SK-MEL-5 (cell line): ENCODE results near the gene PLEKHH1. TPM values are rescaled to one million over a fixed set of nuclear protein-coding genes. Genes with fewer than 3 reads are reported as not detected.
"Not testable (repeated sequence)": the region's sequence is repeated elsewhere in the genome, so short reads cannot be mapped to it uniquely, and the experiment has no call there.

Experiments used
- DNase-seq: peaks from one replicate; pipeline ENCODE4 v3.0.0-alpha.2; 2016; ENCODE audit warnings: low read depth, low spot score
- in situ Hi-C: cut with HindIII; loops from 2 replicates; pipeline ENCODE4 v1.10.0; 2016; ENCODE audit warnings: low sequenced_read_pairs, high pct_unique_total_duplicates, low pct_unique_long_range_greater_than_20kb
- total RNA-seq: library from RNA; depleted of rRNA; stranded (reverse); fragments of >200 nt; shearing (Covaris generic); gene quantifications from 2 replicates; pipeline ENCODE4 v1.2.3, GENCODE V29; 2014

The PLEKHH1 gene
- total RNA-seq, 1 experiment from 2014 or later = 143 TPM

- no peak for DNase-seq
- in situ Hi-C loops = no loop called here
Observed at GRCh38 chr14:67525389-67525788, 7.7 kb upstream of the PLEKHH1 start.

GRCh38 chr14:67526181-67526580, 6.9 kb upstream of the PLEKHH1 start:
- in situ Hi-C loops = no loop called here

GRCh38 chr14:67526676-67527459, 6.2 kb upstream of the PLEKHH1 start:
- in situ Hi-C loops = no loop called here
- peak; percentile 81 for DNase-seq

More at GRCh38 chr14:67526181-67526580, 6.9 kb upstream of the PLEKHH1 start:
- DNase-seq = no peak

DNA sequence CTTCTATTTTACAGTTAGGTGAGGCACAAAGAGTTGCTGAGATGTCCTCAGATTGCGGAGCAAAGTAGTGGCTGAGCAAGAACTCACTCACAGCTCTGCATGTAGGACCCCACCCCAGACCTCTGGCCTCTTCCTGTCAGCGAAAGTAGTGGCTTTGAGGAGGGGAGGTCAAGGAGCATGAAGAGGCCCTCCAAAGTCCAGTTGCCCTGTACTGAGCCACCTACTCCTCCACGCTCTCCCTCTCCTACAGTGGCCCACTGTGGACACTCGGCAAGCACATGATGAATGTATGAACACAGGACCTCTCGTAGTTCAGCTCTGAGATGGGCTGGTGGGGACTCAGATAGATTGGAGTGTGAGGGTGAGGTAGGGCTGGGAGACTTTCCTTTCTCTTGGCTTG, 5.3 kb upstream of the PLEKHH1 start:
- DNase-seq = no peak
- in situ Hi-C loops = no loop called here

DNA sequence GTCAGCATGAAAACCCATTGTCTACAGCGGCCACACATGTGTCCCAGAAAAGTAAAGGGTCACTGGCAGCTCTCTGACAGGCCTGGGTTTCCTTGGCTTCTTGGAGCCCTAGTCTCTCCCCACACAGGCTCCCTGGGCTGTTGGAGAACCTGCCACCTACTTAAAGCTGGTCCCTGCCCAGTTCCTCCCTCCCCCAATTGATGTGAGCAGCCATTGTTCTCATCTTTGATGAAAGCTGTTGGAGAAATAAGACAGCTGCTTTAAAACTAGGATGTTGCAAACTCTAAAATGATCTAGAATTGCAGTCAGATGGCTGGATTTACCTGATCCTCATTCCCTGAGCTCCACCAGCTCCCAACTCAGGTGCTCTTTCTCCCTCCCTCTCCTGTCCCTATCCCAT, 4.8 kb upstream of the PLEKHH1 start:
- no peak for DNase-seq
- in situ Hi-C loops = no loop called here

DNA sequence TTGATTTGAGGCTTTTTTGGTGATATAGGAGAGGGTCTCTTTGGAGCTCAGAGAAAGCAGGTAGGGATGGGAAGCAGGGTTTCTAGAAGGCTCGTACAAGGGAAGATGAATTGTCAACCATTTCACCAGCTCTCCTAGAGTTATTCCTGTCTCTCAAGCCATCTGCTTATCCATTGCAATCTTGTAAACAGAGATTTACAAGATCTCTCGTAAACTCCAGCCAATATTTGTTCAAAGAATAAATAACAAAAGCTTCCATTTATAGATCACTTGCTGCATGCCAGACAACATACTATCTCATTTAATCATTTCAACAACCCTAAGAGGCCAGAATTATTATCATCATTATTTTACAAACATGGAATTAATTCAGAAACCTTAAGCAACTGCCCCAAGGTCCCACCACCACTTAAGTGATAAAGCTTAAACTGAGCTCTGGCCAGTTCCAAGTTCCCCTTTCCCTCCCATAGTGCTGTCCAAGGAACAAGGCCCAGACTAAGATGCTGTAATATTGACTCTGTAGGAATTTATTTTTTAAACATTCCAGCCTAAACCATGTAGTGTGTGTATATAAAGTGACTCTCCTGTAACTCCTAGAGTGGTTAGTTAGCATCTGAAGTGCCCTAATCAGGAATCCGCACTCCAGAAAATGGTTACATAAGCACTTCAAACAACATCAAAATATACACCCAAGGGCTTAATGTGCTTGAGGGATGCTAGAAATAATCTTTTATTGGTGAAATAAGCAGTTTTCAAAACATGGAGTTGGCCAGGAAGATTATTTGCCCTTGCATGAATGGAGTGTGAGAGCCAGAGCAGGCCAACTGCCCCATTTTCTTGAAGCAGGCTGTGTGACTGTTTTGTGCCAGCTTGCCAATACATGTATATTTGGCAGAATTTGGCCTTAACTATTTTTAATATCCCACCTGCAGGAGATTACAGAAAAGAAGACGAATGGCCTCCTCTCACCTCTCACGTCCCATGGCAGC, 2.8 kb upstream of the PLEKHH1 start:
- in situ Hi-C loops = no loop called here
- DNase-seq = no peak

DNA sequence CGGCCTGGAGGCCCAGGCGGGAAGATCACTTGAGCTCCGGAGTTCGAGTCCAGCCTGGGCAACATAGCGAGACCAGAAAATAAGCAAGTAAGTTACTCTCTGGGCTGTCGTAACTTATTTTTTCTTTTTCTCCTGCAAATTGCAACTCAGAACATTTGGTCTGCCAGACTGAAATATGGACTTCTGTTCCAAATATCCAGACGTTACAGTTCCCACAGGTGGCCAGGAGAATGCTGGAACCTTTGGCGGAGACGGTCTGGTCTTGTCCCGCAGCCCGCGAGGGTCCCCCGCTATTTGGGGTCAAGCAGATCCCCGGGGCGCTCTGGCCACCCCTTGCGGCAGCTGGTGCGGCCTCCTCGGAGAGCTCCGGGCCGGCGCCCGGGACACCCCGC, 488 bp upstream of the PLEKHH1 start:
- in situ Hi-C loops = no loop called here
- no peak for DNase-seq

- in situ Hi-C loops = no loop called here
- DNase-seq = no peak
Observed at GRCh38 chr14:67533754-67534085, 630 bp downstream of the PLEKHH1 start.

DNA sequence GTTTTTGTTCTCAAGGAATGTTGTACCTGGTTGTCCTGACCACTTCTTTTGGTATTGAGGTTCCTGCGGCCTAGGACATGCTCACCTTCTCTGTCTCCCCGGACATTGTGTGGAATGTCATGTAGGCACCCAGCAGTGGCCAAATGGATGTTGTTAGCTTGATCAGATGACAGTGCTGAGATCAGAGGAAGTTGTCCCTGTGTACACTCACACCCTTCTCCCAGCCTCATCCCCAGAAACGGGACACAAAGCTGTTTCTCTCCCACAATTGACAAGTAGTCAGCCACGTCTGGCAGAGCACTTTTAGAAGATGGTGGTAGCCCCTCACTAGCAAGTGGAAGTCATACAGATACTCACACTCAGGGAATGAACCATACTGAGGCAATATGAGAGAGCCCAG, 3.0 kb downstream of the PLEKHH1 start:
- DNase-seq = no peak
- in situ Hi-C loops = no loop called here

- in situ Hi-C loops = no loop called here
- DNase-seq = no peak
Observed at GRCh38 chr14:67537736-67538135, 4.6 kb downstream of the PLEKHH1 start.

DNA sequence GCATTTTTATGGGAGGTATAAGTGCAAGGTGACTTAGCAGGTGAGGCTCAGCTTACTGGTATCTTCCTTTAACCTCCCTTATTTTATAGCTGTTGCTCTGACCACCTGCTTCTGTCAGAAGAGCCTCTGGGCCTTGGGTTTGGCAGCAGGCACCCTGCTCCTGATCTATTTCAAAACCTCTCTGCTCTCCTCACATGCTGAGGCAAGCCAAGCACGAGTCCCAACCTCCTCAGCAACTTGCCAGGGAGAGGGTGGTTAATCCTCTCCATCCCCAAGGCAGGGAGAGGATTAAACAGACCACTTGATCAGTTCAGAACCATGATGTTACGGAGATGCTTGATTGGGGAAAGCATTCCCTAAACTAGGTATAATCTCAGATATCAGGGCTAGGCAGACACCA, 5.4 kb downstream of the PLEKHH1 start:
- in situ Hi-C loops = no loop called here
- peak; percentile 81 for DNase-seq

- in situ Hi-C loops = no loop called here
- peak; percentile 99 for DNase-seq
Observed at GRCh38 chr14:67539116-67539515, 6.0 kb downstream of the PLEKHH1 start.

DNA sequence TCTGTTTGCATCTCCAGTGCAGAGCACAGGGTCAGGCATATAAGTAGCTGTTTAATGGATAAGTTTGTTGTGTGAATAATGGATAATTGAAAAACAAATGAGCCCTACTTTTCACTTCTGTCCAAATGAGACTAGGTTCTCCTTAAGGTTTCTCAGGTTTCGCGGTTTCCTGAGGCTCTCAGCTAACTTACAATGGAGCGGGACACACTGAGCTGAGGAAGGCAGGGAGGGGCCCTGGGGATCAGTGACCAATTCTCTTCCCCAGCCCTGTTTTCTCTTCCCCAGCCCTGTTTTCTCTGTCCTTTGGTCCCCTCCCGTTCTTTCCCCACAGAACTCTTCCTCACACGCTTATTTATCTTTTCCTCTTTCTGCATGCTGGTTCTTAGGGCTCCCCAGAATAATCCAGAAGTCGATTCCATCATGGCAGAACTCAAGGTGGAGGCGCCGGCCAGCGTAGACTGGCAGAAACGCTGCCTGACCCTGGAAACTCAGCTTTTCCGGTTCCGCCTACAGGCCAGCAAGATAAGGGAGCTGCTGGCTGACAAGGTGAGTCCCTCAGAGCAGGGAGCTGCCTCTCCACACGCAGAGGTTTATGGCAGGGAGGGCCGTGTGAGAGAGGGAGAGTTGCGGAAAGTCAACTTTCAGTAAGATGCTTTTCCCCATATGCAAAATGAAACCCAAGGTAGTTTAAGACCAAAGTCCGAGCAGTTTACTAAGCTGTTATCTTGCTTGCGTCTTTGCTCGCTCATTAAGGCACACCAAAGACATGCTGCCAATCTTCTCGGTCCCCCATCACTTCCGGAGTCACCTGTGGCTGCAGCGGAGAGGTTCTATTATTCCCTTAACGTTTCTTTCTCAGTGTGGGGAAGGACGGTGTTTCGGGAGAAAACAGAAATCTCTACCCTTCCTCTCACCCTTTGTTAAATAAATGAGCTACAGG, 8.6 kb downstream of the PLEKHH1 start:
- in situ Hi-C loops = no loop called here
- no peak for DNase-seq

- in situ Hi-C loops = not testable (repeated sequence)
Observed at GRCh38 chr14:67542620-67543019, 9.5 kb downstream of the PLEKHH1 start.

DNA sequence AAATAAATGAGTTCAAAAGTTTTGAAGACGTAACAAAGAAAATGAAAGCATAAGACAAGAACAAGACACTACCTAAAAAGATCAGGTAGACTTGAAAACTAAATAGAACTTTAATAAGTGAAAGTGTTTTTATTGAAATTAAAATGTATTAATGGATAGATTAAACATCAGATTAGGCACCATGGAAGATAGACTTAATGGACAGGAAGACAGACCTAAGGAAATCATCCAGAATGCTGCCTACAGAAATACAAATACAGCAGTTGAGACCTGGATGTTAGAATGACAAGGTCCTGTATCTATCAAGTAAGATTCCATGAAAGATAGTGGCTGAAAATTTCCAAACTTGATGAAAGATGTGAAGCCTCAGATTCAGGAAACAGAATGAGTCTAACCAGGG, 11.5 kb downstream of the PLEKHH1 start:
- in situ Hi-C loops = no loop called here
- no peak for DNase-seq

More at GRCh38 chr14:67542620-67543019, 9.5 kb downstream of the PLEKHH1 start:
- not testable (repeated sequence) for DNase-seq

DNA sequence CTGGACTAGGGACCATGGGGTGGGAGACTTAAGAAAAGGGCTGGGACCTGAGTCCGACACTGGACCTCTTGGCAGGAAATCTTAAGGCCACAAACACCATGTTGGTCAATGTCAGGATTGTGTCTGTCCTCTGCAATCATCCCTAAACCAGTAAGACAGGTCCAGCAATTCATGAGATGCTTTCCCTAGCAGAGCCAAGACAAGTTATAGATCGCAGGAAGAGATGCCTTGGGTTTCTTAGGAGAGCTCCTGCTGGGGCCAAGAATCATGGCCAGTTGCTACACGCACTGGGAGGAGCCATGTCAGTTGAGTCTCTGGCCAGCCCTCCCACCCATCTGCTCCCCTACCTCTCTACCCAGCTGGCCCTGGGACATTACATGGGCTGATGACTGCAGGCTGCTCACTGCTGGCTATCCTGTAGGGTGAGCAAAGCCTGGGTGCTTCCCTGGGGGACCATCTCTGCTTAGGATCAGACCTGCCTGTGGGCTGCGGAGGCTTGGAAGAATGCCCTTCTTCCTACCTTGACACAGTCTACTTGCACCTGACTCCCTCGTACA, 14.2 kb downstream of the PLEKHH1 start:
- DNase-seq = no peak
- in situ Hi-C loops = no loop called here

DNA sequence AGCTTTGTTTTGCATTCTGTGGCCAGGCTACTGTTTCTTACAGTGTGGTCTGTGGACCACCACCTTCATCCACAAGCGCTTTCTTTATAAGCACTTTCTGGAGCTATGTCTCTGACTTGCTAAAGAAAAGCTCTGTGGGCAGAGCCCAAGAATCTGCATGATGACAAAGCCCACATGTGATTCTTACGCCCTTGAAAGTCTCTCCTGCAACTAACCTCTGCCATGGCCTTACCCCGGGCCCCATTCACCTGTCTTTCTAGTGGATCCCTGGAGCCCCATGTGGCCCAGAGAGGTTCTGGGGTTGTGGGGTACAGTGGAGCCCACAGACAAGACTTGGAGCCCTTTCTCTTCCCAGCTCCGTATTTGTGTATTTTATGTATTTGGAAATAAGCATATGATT, 16.6 kb downstream of the PLEKHH1 start:
- in situ Hi-C loops = no loop called here

More for the DNA sequence above, 16.6 kb downstream of the PLEKHH1 start:
- no peak for DNase-seq
